LoVo (cell line): ENCODE results near the gene SCAPER.
A peak's percentile ranks its signal among the peaks of the same experiment; 100 is the strongest.
"Not testable (repeated sequence)": the region's sequence is repeated elsewhere in the genome, so short reads cannot be mapped to it uniquely, and the experiment has no call there.

Source experiments
- DNase-seq: peaks from one replicate; pipeline ENCODE4 v3.0.0-alpha.2; 2016; ENCODE audit warnings: low spot score

SCAPER gene

GRCh38 chr15:76576523-76577279 lies 328.4 kb downstream of the SCAPER start:
- peak; percentile 78 for DNase-seq

GRCh38 chr15:76575679-76576078 lies 329.5 kb downstream of the SCAPER start:
- DNase-seq, result no peak

DNA sequence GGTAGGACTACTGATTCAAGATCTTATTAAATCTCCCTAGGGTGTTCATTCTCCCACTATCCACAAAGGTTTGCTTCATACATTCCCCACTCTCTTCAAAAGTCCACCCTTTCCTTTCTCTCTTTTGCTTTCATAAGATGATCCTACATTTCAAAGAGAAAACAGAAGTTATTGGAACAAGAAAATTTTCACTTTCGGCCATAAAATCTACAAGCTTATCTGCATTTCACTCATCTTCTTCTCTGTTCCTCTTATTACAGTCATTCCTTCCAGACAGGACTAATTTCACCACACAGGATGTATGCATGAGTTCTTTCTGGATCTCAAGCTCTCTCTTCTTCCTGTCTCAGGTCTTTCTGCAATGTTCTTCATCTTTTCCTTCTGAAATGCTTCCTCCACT lies 329.9 kb downstream of the SCAPER start:
- no peak for DNase-seq

DNA sequence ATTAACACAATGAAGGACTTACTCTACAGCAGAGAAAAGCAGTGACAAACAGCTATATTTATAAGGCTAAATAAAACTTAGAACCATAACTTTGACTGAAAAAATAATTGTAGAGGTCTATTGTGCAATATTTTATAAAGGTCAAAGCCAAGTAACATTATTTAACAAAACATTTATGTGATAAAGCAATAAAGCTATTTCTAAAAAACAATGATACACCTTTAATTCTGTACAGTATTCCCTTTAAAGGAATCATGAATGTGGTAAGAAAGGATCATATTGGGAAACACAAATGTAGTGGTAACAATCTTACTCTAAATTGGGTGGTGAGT lies 332.2 kb downstream of the SCAPER start:
- no peak for DNase-seq

- DNase-seq, result no peak
Observed at GRCh38 chr15:76566276-76566675, 338.9 kb downstream of the SCAPER start.

DNA sequence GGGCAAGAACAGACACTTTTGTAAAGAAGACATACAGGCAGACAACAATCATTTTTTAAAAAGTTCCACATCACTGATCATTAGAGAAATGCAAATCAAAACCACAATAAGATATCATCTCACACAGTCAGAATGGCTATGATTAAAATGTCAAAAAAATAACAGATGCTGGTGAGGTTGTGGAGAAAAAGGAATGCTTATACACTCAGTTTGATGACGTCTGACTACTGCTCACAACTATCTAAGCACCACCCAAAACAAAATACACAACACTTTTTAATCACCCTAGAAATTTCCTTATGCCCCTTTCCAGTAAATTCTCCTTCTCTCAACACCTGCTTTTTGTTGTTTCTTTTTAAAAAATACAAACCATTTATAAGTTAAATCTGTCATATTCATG lies 339.8 kb downstream of the SCAPER start:
- no peak for DNase-seq

DNA sequence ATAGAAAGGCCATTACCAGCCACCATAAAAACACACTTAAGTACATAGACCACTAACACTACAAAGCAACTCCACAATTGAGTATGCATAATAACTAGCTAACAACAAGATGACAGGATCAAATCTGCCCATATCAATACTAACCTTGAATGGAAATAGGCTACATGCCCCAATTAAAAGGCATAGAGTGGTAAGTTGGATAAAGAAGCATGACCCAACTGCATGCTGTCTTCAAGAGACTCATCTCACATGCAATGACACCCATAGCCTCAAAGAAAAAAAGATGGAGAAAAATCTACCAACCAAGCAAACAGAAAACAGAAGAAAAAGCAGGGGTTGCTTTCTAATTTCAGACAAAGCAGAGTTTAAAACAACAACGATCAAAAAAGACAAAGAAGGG lies 349.9 kb downstream of the SCAPER start:
- DNase-seq, result no peak

GRCh38 chr15:76553564-76553963 lies 351.6 kb downstream of the SCAPER start:
- no peak for DNase-seq

GRCh38 chr15:76553102-76553501 lies 352.0 kb downstream of the SCAPER start:
- DNase-seq, result no peak

DNA sequence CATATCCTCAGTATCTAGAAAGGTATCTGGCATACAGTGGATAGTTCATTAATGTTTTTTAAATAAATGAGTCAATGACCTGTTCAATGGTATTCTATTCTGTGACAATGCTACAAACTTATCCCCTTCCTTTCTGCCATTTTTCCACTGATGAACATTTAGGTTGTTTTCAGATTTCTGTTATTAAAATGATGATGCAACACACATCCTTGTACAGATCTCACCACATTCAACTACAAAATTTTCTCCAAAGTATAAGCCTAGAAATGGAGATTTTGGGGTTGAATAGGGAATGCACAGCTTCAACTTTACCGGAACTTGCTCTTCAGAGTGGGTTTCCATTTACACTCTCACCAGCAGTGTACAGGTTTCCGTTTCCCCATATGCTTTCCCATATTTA lies 358.3 kb downstream of the SCAPER start:
- no peak for DNase-seq

GRCh38 chr15:76533995-76534394 lies 371.1 kb downstream of the SCAPER start:
- DNase-seq, result no peak

DNA sequence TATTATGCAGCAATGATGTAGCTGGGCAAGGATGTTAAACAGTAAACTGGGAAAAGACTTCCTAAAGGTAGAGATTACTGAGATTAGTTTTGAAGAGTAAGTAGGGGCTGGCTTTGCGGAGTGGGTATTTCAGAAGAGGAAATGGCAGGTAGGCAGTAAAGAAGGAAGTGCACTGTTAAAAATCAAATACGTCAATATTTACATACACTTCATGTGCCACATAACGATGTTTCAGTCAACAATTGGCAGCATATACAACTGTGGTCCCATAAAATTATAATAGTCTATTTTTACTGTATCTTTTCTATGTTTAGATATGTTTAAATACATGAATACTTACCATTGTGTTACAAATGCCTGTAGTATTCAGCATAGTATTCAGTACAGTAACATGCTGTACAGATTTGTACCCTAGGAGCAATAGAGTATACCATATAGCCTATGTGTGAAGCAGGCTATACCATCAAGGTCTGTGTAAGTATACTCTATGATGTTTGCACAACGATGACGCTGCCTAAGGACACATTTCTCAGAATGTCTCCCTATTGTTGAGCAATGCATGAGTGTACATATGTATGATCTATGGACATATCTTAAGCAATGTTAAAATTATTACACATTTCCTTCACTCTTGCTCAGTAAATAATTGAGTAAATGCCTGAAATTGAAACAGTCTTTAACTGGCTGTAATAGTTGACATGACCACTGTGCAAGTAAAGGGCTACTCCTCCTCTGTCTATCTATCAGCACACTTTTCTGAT lies 371.9 kb downstream of the SCAPER start:
- DNase-seq, result no peak

DNA sequence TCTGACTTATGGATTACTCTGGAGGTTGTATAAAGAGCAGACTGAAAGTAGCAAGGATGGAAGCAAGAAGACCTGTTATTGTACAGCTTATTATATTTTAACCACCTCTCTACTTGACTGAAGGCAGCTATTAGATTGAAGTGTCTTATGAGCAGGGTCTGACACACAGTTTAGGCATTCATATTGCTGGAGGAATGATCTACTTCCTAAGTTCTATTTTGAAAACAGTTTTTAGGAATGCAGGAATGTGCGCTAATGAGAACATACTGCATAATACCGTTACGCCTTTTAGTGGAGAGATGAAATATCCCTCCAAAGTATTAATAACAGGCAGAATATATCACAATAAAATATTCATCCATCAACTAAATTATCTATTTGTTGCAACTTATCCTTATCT lies 375.2 kb downstream of the SCAPER start:
- no peak for DNase-seq

DNA sequence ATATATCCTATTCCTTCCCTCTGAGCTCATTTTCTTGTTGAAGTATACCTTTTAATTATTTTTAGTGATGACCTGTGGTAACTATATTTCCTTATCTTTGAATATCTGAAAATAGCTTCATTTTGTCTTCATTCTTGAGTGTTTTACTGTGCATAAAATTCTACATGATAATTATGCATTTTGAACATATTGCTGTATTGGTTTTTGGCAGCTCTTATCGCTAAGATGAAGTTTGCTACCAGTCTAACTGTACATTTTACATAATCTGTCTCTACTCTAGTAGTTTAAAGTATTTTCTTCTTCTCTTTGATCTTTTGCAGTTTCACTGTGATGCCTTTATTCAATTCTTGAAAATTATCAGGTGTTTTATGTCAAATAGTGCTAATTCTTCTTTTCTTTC lies 379.0 kb downstream of the SCAPER start:
- DNase-seq, result no peak

DNA sequence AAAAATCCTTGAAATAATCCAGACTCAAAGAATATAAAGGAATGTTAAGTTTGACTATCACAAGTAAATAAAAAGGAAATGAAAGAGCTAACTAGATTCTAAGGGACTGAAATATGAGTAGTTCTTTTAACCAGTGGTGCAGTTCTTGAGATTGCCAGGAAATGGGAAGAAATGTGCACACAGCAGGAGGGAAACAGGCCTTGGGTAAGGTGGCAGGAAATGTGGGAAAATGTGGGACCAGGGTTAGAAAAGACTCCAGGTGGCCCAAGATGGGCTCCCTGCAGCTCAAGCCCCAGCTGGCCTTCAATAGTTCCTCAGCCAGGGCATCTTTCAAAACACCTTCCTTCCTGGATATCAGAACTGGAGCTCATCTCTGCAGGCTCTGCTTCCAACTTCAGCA lies 387.2 kb downstream of the SCAPER start:
- no peak for DNase-seq

DNA sequence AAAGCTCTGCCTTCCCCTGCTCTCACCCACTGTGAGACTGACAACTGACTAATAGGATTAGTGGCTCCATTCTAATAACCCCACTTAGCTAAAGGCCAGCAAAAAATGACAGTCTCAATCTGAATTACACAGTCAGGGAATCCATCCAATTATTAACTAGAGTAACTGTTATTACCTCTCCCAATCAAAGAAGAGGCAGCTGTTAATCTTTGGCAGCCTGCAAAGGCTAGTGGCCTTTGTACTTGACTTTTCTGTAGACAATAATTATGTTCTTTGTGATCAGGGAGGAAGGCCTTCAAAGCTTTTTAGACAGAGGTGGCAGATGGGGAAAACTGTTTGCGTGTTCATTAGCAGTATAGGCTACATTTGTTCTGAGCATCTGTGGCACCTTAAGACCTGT lies 390.9 kb downstream of the SCAPER start:
- no peak for DNase-seq

DNA sequence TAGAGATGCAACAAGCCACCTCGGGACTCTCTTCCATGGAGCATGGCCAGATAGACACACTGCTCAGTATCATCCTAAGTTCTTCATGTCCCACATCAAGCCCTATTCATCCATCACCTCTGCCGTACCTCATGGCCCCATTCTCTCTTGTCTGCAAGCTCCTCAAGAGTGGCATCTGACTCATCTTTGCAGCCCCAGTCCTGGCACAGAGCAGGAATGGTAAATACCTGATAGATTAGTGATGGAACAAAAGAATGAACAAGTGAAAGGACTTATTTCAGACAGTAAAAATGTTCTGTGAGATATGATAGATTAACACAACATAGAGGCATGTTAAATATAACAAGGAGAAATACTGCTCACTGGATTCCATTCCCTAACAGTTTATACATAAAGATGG lies 392.2 kb downstream of the SCAPER start:
- DNase-seq, result no peak

GRCh38 chr15:76510663-76511062 lies 394.5 kb downstream of the SCAPER start:
- DNase-seq, result not testable (repeated sequence)

DNA sequence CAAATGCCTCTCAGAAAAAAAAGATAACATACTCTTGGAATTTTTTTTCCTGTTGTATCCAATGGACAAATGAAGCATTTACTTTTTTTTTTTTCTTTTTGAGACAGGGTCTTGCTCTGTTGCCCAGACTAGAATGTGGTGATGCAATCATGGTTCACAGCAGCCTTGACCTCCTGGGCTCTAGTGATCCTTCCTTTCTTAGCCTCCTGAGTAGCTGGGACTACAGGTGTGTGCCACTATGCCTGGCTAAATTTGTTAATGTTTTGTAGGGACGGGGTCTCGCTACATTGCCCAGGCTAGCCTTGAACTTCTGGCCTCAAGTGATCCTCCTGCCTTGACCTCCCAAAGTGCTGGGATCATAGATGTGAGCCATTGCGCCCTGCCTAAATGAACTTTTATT lies 401.3 kb downstream of the SCAPER start:
- DNase-seq, result no peak

- DNase-seq, result no peak
Observed at GRCh38 chr15:76503121-76503520, 402.0 kb downstream of the SCAPER start.

DNA sequence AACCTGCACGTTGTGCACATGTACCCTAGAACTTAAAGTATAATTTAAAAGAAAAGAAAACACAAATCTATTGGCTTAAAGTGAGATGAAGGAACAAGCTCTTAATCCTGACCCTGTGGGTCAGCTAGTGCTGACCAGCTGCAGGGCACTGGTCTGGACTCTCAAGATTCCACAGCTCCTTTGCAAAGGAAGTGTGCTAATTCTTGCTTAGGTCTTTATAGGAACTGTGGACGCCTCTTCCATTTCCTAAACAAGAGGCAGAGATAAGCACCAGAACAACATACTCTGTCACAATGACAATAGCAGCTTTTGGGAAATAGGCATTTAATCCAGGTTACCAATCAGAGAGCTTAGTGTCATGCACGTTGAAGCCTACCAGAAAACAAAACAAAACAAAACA lies 402.5 kb downstream of the SCAPER start:
- DNase-seq, result no peak

- DNase-seq, result not testable (repeated sequence)
Observed at GRCh38 chr15:76502185-76502584, 403.0 kb downstream of the SCAPER start.

- no peak for DNase-seq
Observed at GRCh38 chr15:76501726-76502125, 403.4 kb downstream of the SCAPER start.

DNA sequence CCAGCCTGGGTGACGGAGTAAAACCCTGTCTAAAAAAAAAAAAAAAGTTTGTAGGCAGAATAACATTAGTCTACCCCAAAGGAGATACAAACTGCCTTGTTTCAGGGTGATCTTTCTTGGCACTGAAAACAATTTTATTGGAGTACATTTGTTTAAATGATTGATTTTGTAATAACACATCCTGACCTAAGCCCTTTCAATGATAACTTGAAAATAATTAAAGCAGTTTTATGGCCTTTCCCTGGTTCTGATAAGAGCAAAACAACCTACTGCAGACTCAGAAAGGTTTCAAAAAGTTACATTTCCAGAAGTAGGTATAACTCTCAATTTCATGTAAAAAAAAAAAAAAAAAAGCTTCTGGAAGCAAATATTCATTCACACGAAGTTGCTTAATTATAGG lies 404.1 kb downstream of the SCAPER start:
- no peak for DNase-seq
